Measurements from ENCODE around the gene ABI1. TPM values are rescaled to one million over a fixed set of nuclear protein-coding genes. Genes with fewer than 3 reads are reported as not detected.
A peak's percentile ranks its signal among the peaks of the same experiment; 100 is the strongest.

The ABI1 gene
- total and polyA plus RNA-seq, 2 of the 13 experiments (the other 11 are each of a cell fraction or from before 2014, with no cell fraction given): 20.9 to 22.9 TPM

DNA sequence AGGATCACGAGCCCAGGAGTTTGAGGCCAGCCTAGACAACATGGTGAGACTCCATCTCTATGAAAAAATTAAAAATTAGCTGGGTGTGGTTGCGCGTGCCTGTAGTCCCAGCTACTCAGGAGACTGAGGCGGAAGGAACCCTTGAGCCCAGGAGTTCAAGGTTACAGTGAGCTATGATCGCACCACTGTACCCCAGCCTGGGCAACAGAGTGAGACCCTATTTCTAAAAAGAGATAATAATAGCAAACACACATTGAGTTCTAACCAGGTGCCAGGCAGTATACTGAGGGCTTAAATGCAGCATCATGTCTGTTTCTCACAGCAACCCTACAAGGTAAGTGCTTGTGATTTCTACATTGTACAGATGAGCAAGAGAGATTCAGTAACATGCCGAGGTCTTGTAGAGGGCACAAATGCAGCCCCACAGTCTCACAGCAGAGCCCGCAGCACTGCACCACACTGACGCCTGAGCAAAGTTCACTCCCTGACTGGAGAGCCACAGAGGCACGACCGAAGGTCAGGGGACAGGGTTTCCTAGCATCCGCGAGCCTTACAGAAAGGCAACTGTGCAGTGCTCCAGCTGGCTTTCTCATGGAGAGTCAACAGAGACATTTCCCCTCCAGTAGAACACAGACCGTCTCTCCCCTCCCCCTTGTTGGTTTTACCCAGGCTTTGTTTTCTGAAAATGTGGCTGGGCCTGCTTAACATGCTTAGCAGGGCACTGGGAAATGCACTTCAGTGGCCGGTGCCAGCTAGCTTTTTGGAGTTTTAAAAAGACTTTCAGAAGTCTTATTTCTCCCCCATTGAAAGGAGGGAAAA lies 126.8 kb downstream of the ABI1 start (continued):
- TF ChIP-seq, protein P1, sequence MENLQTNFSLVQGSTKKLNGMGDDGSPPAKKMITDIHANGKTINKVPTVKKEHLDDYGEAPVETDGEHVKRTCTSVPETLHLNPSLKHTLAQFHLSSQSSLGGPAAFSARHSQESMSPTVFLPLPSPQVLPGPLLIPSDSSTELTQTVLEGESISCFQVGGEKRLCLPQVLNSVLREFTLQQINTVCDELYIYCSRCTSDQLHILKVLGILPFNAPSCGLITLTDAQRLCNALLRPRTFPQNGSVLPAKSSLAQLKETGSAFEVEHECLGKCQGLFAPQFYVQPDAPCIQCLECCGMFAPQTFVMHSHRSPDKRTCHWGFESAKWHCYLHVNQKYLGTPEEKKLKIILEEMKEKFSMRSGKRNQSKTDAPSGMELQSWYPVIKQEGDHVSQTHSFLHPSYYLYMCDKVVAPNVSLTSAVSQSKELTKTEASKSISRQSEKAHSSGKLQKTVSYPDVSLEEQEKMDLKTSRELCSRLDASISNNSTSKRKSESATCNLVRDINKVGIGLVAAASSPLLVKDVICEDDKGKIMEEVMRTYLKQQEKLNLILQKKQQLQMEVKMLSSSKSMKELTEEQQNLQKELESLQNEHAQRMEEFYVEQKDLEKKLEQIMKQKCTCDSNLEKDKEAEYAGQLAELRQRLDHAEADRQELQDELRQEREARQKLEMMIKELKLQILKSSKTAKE (CRISPR knock-in tag; IDR thresholded peaks at IDR 0.05; ENCODE audit: borderline replicate concordance): peak; percentile 78
- no peak for TF ChIP-seq NAIF1 (CRISPR knock-in tag; IDR thresholded peaks at IDR 0.05; ENCODE audit: borderline replicate concordance)
- peak; percentile 29; the same call in 1 of the 2 replicates for TF ChIP-seq ZNF556 (CRISPR knock-in tag; IDR thresholded peaks at IDR 0.05; ENCODE audit: borderline replicate concordance)
- TF ChIP-seq, protein P2, sequence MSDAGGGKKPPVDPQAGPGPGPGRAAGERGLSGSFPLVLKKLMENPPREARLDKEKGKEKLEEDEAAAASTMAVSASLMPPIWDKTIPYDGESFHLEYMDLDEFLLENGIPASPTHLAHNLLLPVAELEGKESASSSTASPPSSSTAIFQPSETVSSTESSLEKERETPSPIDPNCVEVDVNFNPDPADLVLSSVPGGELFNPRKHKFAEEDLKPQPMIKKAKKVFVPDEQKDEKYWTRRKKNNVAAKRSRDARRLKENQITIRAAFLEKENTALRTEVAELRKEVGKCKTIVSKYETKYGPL (CRISPR knock-in tag; IDR thresholded peaks at IDR 0.05): no peak
- TF ChIP-seq MXI1 (IDR thresholded peaks at IDR 0.05; ENCODE audit: borderline replicate concordance, low read depth, low read length): peak; percentile 63; the same call in 1 of the 3 replicates
- peak; percentile 43; the same call in 1 of the 2 replicates for TF ChIP-seq ELF1 (CRISPR knock-in tag; IDR thresholded peaks at IDR 0.05)
- TF ChIP-seq CEBPB (IDR thresholded peaks at IDR 0.05; ENCODE audit: borderline replicate concordance, low read depth, low read length): no peak
- TF ChIP-seq, protein P3, sequence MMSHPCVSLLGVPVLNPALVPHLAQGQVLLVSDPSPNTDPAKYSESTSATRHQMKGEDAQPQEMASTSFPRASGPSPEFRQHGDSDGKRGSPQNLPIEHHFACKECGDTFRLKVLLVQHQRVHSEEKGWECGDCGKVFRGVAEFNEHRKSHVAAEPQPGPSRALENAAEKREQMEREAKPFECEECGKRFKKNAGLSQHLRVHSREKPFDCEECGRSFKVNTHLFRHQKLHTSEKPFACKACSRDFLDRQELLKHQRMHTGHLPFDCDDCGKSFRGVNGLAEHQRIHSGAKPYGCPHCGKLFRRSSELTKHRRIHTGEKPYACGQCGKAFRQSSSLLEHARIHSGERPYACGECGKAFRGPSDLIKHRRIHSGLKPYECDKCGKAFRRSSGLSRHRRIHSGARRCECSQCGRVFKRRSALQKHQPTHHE (CRISPR knock-in tag; IDR thresholded peaks at IDR 0.05; ENCODE audit: borderline replicate concordance): no peak
- TF ChIP-seq, protein P4, sequence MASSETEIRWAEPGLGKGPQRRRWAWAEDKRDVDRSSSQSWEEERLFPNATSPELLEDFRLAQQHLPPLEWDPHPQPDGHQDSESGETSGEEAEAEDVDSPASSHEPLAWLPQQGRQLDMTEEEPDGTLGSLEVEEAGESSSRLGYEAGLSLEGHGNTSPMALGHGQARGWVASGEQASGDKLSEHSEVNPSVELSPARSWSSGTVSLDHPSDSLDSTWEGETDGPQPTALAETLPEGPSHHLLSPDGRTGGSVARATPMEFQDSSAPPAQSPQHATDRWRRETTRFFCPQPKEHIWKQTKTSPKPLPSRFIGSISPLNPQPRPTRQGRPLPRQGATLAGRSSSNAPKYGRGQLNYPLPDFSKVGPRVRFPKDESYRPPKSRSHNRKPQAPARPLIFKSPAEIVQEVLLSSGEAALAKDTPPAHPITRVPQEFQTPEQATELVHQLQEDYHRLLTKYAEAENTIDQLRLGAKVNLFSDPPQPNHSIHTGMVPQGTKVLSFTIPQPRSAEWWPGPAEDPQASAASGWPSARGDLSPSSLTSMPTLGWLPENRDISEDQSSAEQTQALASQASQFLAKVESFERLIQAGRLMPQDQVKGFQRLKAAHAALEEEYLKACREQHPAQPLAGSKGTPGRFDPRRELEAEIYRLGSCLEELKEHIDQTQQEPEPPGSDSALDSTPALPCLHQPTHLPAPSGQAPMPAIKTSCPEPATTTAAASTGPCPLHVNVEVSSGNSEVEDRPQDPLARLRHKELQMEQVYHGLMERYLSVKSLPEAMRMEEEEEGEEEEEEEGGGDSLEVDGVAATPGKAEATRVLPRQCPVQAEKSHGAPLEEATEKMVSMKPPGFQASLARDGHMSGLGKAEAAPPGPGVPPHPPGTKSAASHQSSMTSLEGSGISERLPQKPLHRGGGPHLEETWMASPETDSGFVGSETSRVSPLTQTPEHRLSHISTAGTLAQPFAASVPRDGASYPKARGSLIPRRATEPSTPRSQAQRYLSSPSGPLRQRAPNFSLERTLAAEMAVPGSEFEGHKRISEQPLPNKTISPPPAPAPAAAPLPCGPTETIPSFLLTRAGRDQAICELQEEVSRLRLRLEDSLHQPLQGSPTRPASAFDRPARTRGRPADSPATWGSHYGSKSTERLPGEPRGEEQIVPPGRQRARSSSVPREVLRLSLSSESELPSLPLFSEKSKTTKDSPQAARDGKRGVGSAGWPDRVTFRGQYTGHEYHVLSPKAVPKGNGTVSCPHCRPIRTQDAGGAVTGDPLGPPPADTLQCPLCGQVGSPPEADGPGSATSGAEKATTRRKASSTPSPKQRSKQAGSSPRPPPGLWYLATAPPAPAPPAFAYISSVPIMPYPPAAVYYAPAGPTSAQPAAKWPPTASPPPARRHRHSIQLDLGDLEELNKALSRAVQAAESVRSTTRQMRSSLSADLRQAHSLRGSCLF (CRISPR knock-in tag; IDR thresholded peaks at IDR 0.05; ENCODE audit: borderline replicate concordance): no peak
- no peak for TF ChIP-seq HNRNPUL1 (IDR thresholded peaks at IDR 0.05; ENCODE audit: low read depth, low read length)
- TF ChIP-seq, protein P5, sequence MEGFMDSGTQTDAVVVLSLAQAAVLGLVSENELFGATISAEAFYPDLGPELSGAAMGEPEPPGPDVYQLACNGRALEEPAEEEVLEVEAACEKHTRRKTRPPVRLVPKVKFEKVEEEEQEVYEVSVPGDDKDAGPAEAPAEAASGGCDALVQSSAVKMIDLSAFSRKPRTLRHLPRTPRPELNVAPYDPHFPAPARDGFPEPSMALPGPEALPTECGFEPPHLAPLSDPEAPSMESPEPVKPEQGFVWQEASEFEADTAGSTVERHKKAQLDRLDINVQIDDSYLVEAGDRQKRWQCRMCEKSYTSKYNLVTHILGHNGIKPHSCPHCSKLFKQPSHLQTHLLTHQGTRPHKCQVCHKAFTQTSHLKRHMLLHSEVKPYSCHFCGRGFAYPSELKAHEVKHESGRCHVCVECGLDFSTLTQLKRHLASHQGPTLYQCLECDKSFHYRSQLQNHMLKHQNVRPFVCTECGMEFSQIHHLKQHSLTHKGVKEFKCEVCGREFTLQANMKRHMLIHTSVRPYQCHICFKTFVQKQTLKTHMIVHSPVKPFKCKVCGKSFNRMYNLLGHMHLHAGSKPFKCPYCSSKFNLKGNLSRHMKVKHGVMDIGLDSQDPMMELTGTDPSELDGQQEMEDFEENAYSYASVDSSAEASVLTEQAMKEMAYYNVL (CRISPR knock-in tag; IDR thresholded peaks at IDR 0.05; ENCODE audit: borderline replicate concordance): peak; percentile 82
- TF ChIP-seq, protein P6, sequence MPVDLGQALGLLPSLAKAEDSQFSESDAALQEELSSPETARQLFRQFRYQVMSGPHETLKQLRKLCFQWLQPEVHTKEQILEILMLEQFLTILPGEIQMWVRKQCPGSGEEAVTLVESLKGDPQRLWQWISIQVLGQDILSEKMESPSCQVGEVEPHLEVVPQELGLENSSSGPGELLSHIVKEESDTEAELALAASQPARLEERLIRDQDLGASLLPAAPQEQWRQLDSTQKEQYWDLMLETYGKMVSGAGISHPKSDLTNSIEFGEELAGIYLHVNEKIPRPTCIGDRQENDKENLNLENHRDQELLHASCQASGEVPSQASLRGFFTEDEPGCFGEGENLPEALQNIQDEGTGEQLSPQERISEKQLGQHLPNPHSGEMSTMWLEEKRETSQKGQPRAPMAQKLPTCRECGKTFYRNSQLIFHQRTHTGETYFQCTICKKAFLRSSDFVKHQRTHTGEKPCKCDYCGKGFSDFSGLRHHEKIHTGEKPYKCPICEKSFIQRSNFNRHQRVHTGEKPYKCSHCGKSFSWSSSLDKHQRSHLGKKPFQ (CRISPR knock-in tag; IDR thresholded peaks at IDR 0.05; ENCODE audit: insufficient replicate concordance): no peak
- TF ChIP-seq ZNF3 (CRISPR knock-in tag; IDR thresholded peaks at IDR 0.05): peak; percentile 46; the same call in 1 of the 2 replicates
- TF ChIP-seq ZNF747 (CRISPR knock-in tag; IDR thresholded peaks at IDR 0.05; ENCODE audit: borderline replicate concordance): peak; percentile 36; the same call in 1 of the 2 replicates
